PC-9 (cell line): ENCODE data around the gene ICE2.

Experiments used
- EZH2 ChIP-seq: fragments of 200-600 bp; sonication (generic); IDR thresholded peaks from 2 replicates; pipeline ENCODE4 v1.8.0; 2017; ENCODE audit warnings: antibody characterized with exemption, low read depth
- TF ChIP-seq, protein P1 (sequence below): fragments of 200-600 bp; sonication (generic); conservative IDR thresholded peaks from 2 replicates; pipeline ENCODE4 v1.6.1; 2017; ENCODE audit warnings: mixed run types, antibody characterized with exemption, mild to moderate bottlenecking, moderate library complexity

DNA sequence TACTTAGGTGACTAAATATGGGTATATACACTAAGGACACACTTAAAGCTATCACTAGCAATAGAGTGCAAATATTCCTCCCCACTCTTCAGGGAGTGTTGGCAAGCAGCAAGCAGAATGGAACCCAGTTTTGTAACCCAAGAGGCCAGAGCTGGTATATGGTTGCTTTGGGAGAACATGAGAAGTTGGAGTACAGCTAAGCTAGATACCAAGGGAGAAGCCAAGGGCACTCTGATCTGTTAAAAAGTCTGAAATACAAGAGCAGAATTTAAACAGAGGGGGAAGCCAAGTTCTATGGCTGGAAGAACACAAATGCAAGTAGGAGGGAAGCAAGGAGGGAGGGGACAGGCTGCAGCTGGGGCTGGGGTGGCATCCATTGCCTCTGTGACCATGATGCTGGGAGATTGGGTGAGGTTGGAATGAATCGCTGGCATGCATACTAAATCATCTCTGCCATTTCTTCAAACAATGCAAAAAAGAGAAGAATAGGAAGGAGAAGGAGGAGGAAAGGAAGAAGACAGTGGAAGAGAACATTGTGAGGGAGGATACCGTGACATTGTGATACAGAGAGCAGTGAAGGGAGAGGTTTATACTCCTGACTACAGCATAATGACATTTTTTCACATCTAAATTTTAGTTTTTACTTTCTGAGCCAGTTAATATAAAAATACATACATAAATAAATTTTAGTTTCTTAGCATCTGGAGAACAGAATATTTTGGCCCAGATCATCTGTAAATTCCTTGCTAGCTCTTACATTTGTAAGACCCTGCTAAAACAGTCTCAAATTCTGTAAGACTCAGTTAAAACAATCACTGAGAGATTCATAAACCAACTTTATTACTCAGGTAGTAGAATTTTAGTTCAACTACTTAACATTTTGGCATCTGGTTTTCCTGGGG lies 72.2 kb downstream of the ICE2 start:
- no peak for TF ChIP-seq EZH2
- TF ChIP-seq, protein P1, sequence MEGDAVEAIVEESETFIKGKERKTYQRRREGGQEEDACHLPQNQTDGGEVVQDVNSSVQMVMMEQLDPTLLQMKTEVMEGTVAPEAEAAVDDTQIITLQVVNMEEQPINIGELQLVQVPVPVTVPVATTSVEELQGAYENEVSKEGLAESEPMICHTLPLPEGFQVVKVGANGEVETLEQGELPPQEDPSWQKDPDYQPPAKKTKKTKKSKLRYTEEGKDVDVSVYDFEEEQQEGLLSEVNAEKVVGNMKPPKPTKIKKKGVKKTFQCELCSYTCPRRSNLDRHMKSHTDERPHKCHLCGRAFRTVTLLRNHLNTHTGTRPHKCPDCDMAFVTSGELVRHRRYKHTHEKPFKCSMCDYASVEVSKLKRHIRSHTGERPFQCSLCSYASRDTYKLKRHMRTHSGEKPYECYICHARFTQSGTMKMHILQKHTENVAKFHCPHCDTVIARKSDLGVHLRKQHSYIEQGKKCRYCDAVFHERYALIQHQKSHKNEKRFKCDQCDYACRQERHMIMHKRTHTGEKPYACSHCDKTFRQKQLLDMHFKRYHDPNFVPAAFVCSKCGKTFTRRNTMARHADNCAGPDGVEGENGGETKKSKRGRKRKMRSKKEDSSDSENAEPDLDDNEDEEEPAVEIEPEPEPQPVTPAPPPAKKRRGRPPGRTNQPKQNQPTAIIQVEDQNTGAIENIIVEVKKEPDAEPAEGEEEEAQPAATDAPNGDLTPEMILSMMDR, result no peak
